SH-SY5Y (cell line): ENCODE measurements around the gene EFHD2.

ENCODE experiments used
- GATA2 ChIP-seq: IDR thresholded peaks from 2 replicates; pipeline ENCODE4 v1.6.1; 2011; ENCODE audit warnings: mild to moderate bottlenecking, low read depth, low read length
- GATA3 ChIP-seq: IDR thresholded peaks from 2 replicates; pipeline ENCODE4 v1.6.1; 2011; ENCODE audit warnings: low read depth, mild to moderate bottlenecking, low read length, moderate library complexity

- TF ChIP-seq GATA2, result no peak
- TF ChIP-seq GATA3, result no peak
Measured at GRCh38 chr1:15431571-15431948, 21.9 kb downstream of the EFHD2 start.
